GM19455 (cell line): ENCODE data around the gene GALNT11.
"Not testable (repeated sequence)": the region's sequence is repeated elsewhere in the genome, so short reads cannot be mapped to it uniquely, and the experiment has no call there.

ENCODE experiments used
- ATAC-seq: cut with Tn5 transposase; IDR thresholded peaks from one replicate; pipeline ENCODE4 v1.9.1; 2021; ENCODE audit not compliant: unreplicated experiment

Gene GALNT11

DNA sequence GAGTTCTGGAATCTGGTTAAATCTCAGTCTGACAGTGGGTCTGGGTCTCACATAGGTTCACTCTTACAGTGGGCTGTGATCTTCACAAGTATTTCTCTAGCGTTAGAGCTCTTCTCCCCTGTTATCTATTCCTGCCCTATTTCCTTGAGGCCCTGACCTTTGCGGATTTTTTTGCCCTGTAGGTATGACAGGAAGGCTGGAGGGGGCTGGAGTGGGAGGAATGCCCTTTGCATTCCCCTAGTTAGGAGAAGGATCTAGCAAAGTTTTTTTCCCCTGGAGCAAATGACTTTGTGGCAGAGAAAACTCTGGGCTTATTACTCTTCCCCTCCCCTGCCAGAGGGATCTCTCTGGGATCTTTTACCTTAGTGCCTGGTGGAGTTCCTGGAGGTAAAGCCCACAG is 49.2 kb downstream of the GALNT11 start:
- ATAC-seq: no peak

- not testable (repeated sequence) for ATAC-seq
Measured at GRCh38 chr7:152075379-152075778, 49.9 kb downstream of the GALNT11 start.

GRCh38 chr7:152076324-152076821 is 50.9 kb downstream of the GALNT11 start:
- ATAC-seq: no peak

- ATAC-seq: no peak
Measured at GRCh38 chr7:152076940-152077933, 51.8 kb downstream of the GALNT11 start.

- ATAC-seq: no peak
Measured at GRCh38 chr7:152078025-152078424, 52.6 kb downstream of the GALNT11 start.

DNA sequence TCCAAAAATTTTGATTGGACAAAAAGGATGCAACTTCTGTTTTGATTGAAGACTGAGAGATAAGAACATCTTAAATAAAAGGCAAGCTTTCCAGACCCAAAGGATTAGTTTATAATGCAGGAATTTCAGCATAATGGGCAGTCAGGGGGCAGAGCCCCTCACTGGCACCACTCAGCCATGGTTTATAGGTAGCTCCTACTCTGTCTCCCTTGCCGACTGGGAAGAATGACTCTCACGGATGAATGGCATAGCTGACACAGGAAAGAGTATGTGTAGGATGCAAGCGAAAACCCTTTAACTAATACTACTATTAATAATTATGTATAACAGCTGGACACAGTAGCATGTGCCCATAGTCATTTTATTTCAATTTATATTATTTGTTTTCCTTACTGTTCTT is 53.3 kb downstream of the GALNT11 start:
- ATAC-seq: no peak

- no peak for ATAC-seq
Measured at GRCh38 chr7:152081088-152081487, 55.6 kb downstream of the GALNT11 start.

- not testable (repeated sequence) for ATAC-seq
Measured at GRCh38 chr7:152082073-152082721, 56.7 kb downstream of the GALNT11 start.

GRCh38 chr7:152085131-152085530 is 59.7 kb downstream of the GALNT11 start:
- ATAC-seq: no peak

GRCh38 chr7:152086513-152086912 is 61.0 kb downstream of the GALNT11 start:
- ATAC-seq: no peak

- no peak for ATAC-seq
Measured at GRCh38 chr7:152089183-152089582, 63.7 kb downstream of the GALNT11 start.

- no peak for ATAC-seq
Measured at GRCh38 chr7:152090747-152091146, 65.3 kb downstream of the GALNT11 start.

DNA sequence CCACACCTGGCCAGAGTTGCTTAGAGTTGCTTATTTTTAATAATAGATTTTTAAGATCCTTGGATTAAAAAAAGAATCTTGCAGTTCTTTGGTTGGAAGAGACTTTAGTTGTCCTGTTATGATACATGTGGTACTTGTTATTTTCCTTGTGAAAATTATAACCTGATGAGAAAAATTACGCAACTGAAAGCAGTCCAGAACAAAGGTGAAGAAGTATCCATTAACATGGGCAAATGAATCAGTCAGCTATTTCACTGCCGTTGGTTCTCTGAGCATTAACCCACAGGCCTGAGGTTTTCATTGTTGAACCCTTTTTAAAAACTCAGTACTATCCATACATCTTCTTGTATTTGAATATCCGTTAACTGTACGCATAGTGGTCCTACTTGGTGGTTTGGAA is 68.2 kb downstream of the GALNT11 start:
- ATAC-seq: no peak

- no peak for ATAC-seq
Measured at GRCh38 chr7:152095771-152096170, 70.3 kb downstream of the GALNT11 start.

- ATAC-seq: no peak
Measured at GRCh38 chr7:152097330-152097729, 71.9 kb downstream of the GALNT11 start.

DNA sequence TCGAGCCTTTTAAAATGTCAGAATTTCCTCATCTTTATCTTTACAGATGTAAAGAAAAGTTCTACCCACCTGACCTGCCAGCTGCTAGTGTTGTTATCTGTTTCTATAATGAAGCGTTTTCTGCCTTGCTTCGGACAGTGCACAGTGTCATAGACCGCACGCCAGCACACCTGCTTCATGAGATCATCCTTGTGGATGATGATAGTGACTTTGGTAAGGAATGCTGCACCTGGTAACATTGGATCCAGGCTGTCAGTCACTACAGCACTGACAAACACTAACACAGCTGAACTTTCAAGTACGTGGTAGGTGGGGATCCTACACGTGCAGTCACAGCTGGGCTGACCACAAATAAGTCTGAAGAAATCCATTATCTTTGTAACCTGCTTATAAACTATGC is 77.6 kb downstream of the GALNT11 start:
- ATAC-seq: no peak

DNA sequence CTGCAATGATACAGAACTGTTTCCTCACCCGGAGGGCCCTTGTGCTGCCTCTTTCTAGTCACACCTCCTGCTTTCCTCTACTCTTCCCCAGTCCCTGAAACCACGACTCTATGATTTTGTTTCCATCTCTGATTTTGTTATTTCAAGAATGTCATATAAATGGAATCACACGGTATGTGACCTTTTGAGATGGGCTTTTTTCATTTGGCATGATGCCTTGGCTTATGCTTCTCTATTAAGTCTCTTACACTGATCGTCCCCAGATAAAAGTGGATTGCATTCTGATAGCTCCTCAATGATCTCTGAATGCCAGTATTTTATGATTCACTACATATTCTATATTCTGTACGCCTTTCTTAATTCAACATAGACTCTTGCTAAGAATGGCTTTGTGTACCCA is 78.2 kb downstream of the GALNT11 start:
- no peak for ATAC-seq

DNA sequence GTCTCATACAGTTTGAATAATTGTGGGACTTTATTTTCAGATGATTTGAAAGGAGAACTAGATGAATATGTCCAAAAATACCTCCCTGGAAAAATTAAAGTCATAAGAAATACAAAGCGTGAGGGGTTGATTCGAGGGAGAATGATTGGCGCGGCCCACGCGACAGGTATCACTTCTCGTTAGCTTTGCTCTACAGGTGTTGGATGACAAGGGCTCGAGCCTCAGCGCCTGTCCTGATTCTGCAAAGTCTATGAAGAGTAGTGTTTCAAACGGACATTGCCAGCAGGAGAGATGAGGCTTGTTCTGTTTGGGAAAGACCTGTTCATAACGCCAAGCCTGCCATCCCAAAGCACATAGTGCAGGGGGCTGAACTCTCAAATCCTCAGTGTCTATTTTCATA is 79.7 kb downstream of the GALNT11 start:
- ATAC-seq: no peak

DNA sequence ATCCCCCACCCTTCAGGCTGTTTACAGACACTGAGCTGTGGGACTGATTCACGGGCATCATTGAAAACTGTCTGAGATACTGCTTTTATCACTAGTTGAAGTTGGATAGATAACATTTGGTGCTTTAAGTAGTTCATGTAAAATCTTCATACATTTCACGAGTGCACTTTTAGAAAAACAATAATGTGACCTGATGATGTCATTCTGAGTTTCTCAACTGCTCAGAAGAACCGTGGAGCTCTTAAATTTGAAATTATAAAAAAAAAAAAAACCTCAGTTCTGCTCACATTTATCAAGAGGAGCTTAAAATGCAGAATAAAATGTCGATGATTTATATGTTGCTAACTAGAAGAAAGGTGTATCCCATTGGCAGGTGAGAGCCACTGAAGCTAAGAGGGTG is 81.5 kb downstream of the GALNT11 start:
- no peak for ATAC-seq

GRCh38 chr7:152107945-152108344 is 82.5 kb downstream of the GALNT11 start:
- ATAC-seq: no peak

GRCh38 chr7:152108359-152108758 is 82.9 kb downstream of the GALNT11 start:
- no peak for ATAC-seq

- no peak for ATAC-seq
Measured at GRCh38 chr7:152112829-152113228, 87.4 kb downstream of the GALNT11 start.
